Measurements from ENCODE around the gene RORC. TPM values are rescaled to one million over a fixed set of nuclear protein-coding genes. Genes with fewer than 3 reads are reported as not detected.

The RORC gene
- total RNA-seq, 2 experiments from 2014 or later = 1.3 to 1.5 TPM

DNA sequence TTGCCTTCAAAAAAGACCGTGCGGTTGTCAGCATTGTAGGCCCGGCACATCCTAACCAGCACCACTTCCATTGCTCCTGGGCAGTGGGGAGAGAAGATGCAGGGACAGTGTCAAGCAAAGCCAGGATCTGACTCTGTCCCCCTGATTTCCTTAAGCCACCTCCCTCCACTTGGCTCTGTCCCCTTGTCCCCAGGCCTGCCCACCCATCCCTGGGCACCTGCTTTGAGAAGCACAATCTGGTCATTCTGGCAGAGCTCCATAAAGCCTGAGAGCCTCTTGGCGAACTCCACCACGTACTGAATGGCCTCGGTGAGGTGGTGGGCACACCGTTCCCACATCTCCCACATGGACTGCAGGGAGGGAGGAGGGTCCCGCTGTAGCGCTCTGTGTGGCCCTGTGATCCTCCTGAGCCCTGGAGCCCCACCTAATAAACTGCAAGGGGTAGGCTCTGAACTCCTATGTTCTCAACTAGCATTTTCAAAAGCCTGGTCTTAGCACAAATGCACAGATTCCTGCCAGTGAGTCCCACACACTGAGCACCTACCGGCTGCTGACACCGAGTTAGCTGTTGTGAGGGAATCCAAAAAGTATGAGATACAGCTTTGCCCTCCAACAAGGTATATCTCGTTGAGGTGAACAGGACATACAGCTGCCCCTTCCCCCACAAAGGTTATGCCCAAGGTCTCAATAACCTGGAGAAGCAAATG lies 18.2 kb downstream of the RORC start:
- Mint-ChIP-seq H3K9me3 (no peaks in the 10 kb centered on the region), H3K4me3 (no peak overlapping the region), H3K27ac (no peak overlapping the region), H3K4me1 (ENCODE audit: low read depth) (peaks cover 23% of the 10 kb centered on the region), H3K36me3 (ENCODE audit: low read depth) (no peaks in the 10 kb centered on the region), H3K27me3 (no peaks in the 10 kb centered on the region)
- intact Hi-C loops (cut with micrococcal nuclease) = no loop called here
- no peak for ATAC-seq
- DNase-seq = no peak
- POLR2A ChIA-PET = no interaction called here
- CTCF ChIA-PET = interaction anchor here (0.6 kb wide), 1 partner anchor 86 kb away, joined by 4 read pairs; no protein-coding TSS in a partner anchor
- TF ChIP-seq, protein P1, sequence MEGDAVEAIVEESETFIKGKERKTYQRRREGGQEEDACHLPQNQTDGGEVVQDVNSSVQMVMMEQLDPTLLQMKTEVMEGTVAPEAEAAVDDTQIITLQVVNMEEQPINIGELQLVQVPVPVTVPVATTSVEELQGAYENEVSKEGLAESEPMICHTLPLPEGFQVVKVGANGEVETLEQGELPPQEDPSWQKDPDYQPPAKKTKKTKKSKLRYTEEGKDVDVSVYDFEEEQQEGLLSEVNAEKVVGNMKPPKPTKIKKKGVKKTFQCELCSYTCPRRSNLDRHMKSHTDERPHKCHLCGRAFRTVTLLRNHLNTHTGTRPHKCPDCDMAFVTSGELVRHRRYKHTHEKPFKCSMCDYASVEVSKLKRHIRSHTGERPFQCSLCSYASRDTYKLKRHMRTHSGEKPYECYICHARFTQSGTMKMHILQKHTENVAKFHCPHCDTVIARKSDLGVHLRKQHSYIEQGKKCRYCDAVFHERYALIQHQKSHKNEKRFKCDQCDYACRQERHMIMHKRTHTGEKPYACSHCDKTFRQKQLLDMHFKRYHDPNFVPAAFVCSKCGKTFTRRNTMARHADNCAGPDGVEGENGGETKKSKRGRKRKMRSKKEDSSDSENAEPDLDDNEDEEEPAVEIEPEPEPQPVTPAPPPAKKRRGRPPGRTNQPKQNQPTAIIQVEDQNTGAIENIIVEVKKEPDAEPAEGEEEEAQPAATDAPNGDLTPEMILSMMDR (IDR thresholded peaks at IDR 0.05) = no peak

- POLR2A ChIA-PET = interaction anchor here (1.0 kb wide), 1 partner anchor 48 kb away, joined by 3 read pairs; the partner anchor contains the start of gene MRPL9
Measured at GRCh38 chr1:151811181-151811580, 20.4 kb downstream of the RORC start.

DNA sequence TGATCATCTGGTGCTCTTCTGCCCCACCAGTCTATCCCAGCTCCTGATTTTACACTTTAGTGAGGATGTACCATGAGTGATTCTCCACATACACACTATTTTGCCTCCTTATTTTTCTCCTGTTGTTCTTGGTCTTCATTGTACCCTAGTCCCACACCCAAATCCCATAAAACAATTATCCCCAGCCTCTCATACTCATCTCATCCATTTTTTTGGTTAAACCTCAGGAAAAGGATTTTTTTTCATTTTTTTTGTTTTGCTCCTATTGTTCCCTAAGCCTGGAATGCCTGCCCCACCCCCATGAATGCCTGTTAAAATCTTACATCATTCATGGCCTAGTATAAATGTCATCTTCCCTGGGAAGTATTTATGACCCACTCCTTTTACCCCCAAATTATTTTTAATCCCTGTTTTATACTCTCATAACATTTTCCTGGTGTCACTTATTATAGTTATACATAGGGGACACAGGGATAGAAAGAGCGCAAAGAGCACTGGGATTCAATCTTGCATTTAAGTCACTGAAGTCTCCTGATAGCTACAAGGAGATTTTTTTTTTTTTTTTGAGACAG lies 21.5 kb downstream of the RORC start:
- intact Hi-C loops (cut with micrococcal nuclease) = no loop called here
- CTCF ChIA-PET = interaction anchor here (1.8 kb wide), 1 partner anchor 11 kb away, joined by 6 read pairs; no protein-coding TSS in a partner anchor
- POLR2A ChIA-PET = no interaction called here
- ATAC-seq (no peak), DNase-seq (no peak)
- no peaks in the 10 kb centered on the region for H3K9me3 Mint-ChIP-seq
- TF ChIP-seq, protein P1 (IDR thresholded peaks at IDR 0.05) = no peak
- H3K4me3 Mint-ChIP-seq = no peak overlapping the region
- H3K4me1 Mint-ChIP-seq (ENCODE audit: low read depth) = peaks cover 1% of the 10 kb centered on the region
- no peaks in the 10 kb centered on the region for H3K27me3 Mint-ChIP-seq
- H3K27ac Mint-ChIP-seq = no peak overlapping the region
- H3K36me3 Mint-ChIP-seq (ENCODE audit: low read depth) = no peaks in the 10 kb centered on the region

More at GRCh38 chr1:151811181-151811580, 20.4 kb downstream of the RORC start:
- H3K9me3 Mint-ChIP-seq = no peaks in the 10 kb centered on the region
- ATAC-seq = no peak
- peaks cover 11% of the 10 kb centered on the region for H3K4me1 Mint-ChIP-seq (ENCODE audit: low read depth)
- no peaks in the 10 kb centered on the region for H3K27me3 Mint-ChIP-seq
- no peak overlapping the region for H3K27ac Mint-ChIP-seq
- intact Hi-C loops (cut with micrococcal nuclease) = no loop called here
- DNase-seq = no peak
- CTCF ChIA-PET = interaction anchor here (1.1 to 1.8 kb wide), 3 partner anchors 9 to 36 kb away, joined by 3 to 6 read pairs (median 3); no protein-coding TSS in a partner anchor
- no peaks in the 10 kb centered on the region for H3K36me3 Mint-ChIP-seq (ENCODE audit: low read depth)
- H3K4me3 Mint-ChIP-seq = no peak overlapping the region
- TF ChIP-seq, protein P1 (IDR thresholded peaks at IDR 0.05) = no peak

DNA sequence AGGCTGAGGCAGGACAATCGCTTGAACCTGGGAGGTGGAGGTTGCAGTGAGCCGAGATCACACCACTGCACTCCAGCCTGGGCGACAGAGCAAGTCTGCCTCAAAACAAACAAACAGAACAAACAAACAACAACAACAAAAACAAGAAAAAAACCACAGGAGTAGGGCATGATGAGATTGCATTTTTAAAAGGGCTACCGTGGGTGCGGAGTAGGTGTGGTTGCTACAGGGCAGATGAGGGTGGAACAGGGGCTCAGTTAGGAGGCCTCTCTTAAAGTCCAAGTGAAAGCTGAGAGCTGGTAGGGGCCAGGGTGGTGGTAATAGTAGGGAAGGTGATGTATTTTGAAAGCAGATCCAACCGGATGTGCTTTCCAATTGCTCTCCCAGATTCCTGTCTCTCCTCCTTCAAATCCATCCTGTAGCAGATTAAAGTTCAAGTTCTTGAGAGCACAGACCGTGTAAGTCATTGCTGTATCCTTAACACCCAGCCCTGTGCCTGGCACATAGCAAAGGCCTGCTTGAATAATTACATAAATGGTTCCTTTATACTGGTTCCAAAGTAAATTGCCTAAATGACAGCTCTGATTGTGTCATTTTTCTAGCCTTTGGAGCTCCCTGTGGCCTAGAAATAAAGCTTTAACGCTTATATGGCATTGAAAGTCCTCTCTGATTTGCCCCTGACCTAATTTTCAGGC lies 22.2 kb downstream of the RORC start:
- POLR2A ChIA-PET = interaction anchor here (1.1 to 1.2 kb wide), 2 partner anchors 8 to 29 kb away, joined by 5 read pairs; no protein-coding TSS in a partner anchor
- Mint-ChIP-seq H3K36me3 (ENCODE audit: low read depth) (no peaks in the 10 kb centered on the region), H3K4me3 (no peak overlapping the region), H3K27me3 (no peaks in the 10 kb centered on the region), H3K9me3 (no peaks in the 10 kb centered on the region), H3K4me1 (ENCODE audit: low read depth) (no peaks in the 10 kb centered on the region), H3K27ac (no peak overlapping the region)
- intact Hi-C loops (cut with micrococcal nuclease) = no loop called here
- CTCF ChIA-PET = interaction anchor here (0.7 kb wide), 1 partner anchor 427 kb away, joined by 3 read pairs; no protein-coding TSS in a partner anchor
- TF ChIP-seq, protein P1 (IDR thresholded peaks at IDR 0.05) = no peak
- ATAC-seq (no peak), DNase-seq (no peak)

All from activated CD8-positive, alpha-beta T cell treated with anti-CD3 and anti-CD28 coated beads for 36 hours (primary cell).